Measurements from ENCODE around the gene KRT14.
"Not testable (repeated sequence)": the region's sequence is repeated elsewhere in the genome, so short reads cannot be mapped to it uniquely, and the experiment has no call there.

KRT14 gene

DNA sequence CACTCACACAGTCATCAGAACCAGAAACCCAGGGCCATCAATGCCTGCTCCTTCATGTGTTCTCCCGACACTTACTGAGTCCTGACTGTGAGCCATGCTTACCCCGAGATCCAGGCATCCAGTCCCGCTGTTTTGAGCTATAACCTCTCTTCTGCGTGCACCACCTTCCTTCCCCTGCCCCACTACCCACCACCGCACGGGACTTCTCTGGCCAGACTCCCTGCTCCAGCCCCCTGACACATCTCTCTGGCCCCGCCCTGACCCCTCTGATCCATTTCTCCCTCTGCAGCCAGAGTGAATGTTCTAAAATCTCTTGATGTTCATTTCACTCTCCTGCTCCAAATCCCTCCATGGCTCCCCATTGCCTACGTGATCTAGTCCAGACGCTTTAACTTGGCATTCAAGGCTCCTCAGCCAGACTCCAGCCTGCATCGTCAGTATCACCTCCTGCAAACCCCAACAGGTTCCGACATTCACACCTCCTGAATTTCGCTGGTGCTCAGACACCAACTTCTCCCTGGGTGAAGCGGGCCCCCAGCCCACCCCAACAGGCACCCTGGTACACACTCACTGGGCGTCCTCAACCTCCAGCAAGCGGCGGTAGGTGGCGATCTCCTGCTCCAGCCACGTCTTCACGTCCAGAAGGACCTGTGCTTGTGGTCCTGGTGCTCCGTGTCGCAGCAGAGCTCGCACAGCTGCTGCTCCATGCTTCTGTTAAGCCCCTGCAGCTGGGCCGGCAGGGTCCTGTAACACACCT lies 40.8 kb upstream of the KRT14 start:
- Histone ChIP-seq H3K9me3 (ENCODE audit: low read length) (no peaks in the 10 kb centered on the region), H3K4me1 (ENCODE audit: insufficient read depth, low read length) (no peaks in the 10 kb centered on the region), H3K4me3 (ENCODE audit: low read length) (no peak overlapping the region), H3K27me3 (ENCODE audit: insufficient read depth, low read length) (peaks cover 3% of the 10 kb centered on the region), H3K36me3 (ENCODE audit: insufficient read depth, low read length) (no peaks in the 10 kb centered on the region), H2AFZ (ENCODE audit: low read depth, low read length) (no peak overlapping the region)

GRCh38 chr17:41626914-41627295 lies 40.2 kb upstream of the KRT14 start:
- not testable (repeated sequence) for H2AFZ ChIP-seq (ENCODE audit: low read depth, low read length); H3K9me3 ChIP-seq (ENCODE audit: low read length)

GRCh38 chr17:41626028-41626913 lies 39.6 kb upstream of the KRT14 start:
- not testable (repeated sequence) for H3K9me3 ChIP-seq (ENCODE audit: low read length); H3K4me3 ChIP-seq (ENCODE audit: low read length); H2AFZ ChIP-seq (ENCODE audit: low read depth, low read length); H3K4me1 ChIP-seq (ENCODE audit: insufficient read depth, low read length); H3K36me3 ChIP-seq (ENCODE audit: insufficient read depth, low read length); H3K27me3 ChIP-seq (ENCODE audit: insufficient read depth, low read length)

More at GRCh38 chr17:41626914-41627295, 40.2 kb upstream of the KRT14 start:
- H3K36me3 ChIP-seq (ENCODE audit: insufficient read depth, low read length); H3K27me3 ChIP-seq (ENCODE audit: insufficient read depth, low read length); H3K4me3 ChIP-seq (ENCODE audit: low read length); H3K4me1 ChIP-seq (ENCODE audit: insufficient read depth, low read length): not testable (repeated sequence)

DNA sequence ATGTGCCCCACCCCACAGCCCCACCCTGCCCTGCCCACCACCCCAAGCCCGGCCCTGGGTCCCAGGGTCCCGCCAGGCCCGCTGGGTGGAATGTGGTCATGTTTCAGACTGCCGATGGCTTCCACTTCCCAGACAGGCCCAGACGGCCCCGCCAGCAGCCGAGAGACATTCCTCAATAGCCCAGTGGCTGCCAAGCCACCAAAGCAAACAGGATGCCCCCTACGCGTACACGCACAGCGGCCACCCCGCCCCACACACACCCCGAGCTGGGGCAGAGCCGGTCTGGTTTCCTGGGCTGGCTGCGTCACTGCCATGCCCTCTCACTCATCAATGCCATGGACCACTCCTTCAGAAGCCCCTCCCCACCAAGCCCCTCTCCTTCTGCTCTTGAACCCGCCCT lies 38.9 kb upstream of the KRT14 start:
- H3K4me3 ChIP-seq (ENCODE audit: low read length) = no peak overlapping the region
- no peaks in the 10 kb centered on the region for H3K9me3 ChIP-seq (ENCODE audit: low read length)
- no peak overlapping the region for H2AFZ ChIP-seq (ENCODE audit: low read depth, low read length)

GRCh38 chr17:41624208-41625101 lies 37.8 kb upstream of the KRT14 start, which contains the start of gene KRT17:
KRT17 (minus strand) TSS chr17:41624575; CDS start chr17:41624509, 66 bp downstream.
- H3K4me3 ChIP-seq (ENCODE audit: low read length) = no peak within 1 kb of the TSS
- no peaks in the 10 kb centered on the region for H3K36me3 ChIP-seq (ENCODE audit: insufficient read depth, low read length)
- H3K27me3 ChIP-seq (ENCODE audit: insufficient read depth, low read length) = peaks cover 3% of the 10 kb centered on the region
- no peaks in the 10 kb centered on the region for H3K9me3 ChIP-seq (ENCODE audit: low read length)
- H2AFZ ChIP-seq (ENCODE audit: low read depth, low read length) = no peak within 1 kb of the TSS
- H3K4me1 ChIP-seq (ENCODE audit: insufficient read depth, low read length) = no peaks in the 10 kb centered on the region

More for the DNA sequence above, 38.9 kb upstream of the KRT14 start:
- H3K4me1 ChIP-seq (ENCODE audit: insufficient read depth, low read length) = no peaks in the 10 kb centered on the region
- H3K27me3 ChIP-seq (ENCODE audit: insufficient read depth, low read length) = peaks cover 3% of the 10 kb centered on the region
- H3K36me3 ChIP-seq (ENCODE audit: insufficient read depth, low read length) = no peaks in the 10 kb centered on the region

DNA sequence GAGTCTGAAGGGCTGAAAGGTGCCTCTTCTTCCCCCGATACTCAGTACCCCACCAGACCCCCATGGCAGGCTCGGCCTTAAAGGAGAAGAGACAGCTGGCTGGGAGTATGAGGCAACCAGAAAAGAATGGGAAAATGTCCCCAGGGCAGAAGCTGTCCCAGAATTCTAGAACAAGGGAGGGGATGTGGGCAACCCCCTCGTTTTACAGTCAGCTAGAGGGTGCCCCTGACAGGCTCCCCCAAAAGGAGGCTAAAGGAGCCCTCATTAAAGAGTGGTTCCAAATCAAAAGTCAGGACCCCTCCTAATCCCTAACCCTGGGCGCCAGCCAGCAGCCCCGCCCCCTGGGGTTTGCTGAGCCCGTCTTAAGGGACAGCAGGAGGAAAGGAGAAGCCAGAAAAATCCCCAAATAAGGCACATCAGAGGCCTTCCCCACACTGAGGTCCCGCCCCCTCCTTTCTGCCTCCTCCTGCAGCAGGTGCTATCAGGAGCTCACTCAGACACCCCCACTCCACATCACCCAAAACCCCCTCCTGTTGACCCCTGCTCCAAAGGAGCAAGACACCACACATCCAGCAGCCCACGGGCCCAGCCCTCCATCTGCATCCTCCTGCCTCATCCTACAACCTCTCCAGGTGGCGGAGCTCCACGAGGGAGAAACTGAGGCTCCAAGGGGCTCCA lies 36.6 kb upstream of the KRT14 start:
- H3K9me3 ChIP-seq (ENCODE audit: low read length); H3K27me3 ChIP-seq (ENCODE audit: insufficient read depth, low read length); H2AFZ ChIP-seq (ENCODE audit: low read depth, low read length); H3K4me1 ChIP-seq (ENCODE audit: insufficient read depth, low read length); H3K4me3 ChIP-seq (ENCODE audit: low read length); H3K36me3 ChIP-seq (ENCODE audit: insufficient read depth, low read length): not testable (repeated sequence)

DNA sequence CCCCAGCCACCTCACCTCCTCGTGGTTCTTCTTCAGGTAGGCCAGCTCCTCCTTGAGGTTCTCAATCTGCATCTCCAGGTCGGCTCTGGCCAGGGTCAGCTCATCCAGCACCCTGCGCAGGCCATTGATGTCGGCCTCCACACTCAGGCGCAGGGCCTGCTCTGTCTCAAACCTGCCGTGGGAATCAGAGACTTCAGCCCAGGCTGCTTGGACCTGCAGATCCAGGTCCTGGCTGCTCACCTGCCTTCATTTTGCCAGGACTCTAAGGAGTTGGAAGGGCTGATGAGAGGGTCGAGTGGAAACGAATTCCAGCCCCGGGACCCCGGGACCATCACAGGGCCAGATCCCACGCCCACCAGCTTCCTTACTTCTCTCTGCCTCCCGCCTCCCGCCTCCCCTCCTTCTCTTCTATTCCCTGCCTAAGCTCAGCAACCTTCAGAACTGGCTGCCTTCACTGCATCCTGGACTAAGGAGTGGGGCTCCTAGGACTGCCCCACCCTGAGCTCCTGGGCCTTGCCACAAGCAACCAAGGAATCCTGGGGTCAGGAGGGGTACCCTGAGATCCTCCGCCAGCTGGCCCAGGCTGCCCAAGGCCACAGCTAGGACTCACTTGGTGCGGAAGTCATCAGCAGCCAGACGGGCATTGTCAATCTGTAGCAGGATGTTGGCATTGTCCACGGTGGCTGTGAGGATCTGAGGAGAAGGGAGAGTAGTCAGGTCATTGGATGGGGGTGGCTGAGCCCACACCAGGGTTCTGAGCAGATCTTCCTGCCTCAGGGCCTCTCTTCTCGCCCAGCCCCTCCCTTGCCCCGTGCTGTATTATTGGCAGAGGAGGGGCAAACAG lies 35.9 kb upstream of the KRT14 start:
- H3K9me3 ChIP-seq (ENCODE audit: low read length); H2AFZ ChIP-seq (ENCODE audit: low read depth, low read length); H3K4me3 ChIP-seq (ENCODE audit: low read length); H3K4me1 ChIP-seq (ENCODE audit: insufficient read depth, low read length); H3K27me3 ChIP-seq (ENCODE audit: insufficient read depth, low read length); H3K36me3 ChIP-seq (ENCODE audit: insufficient read depth, low read length): not testable (repeated sequence)

GRCh38 chr17:41621916-41622315 lies 35.2 kb upstream of the KRT14 start:
- Histone ChIP-seq H3K4me1 (ENCODE audit: insufficient read depth, low read length) (no peaks in the 10 kb centered on the region), H2AFZ (ENCODE audit: low read depth, low read length) (no peak overlapping the region), H3K27me3 (ENCODE audit: insufficient read depth, low read length) (peaks cover 3% of the 10 kb centered on the region), H3K4me3 (ENCODE audit: low read length) (no peak overlapping the region), H3K36me3 (ENCODE audit: insufficient read depth, low read length) (no peaks in the 10 kb centered on the region), H3K9me3 (ENCODE audit: low read length) (no peaks in the 10 kb centered on the region)

- not testable (repeated sequence) for H2AFZ ChIP-seq (ENCODE audit: low read depth, low read length); H3K4me3 ChIP-seq (ENCODE audit: low read length); H3K36me3 ChIP-seq (ENCODE audit: insufficient read depth, low read length); H3K4me1 ChIP-seq (ENCODE audit: insufficient read depth, low read length); H3K27me3 ChIP-seq (ENCODE audit: insufficient read depth, low read length); H3K9me3 ChIP-seq (ENCODE audit: low read length)
Measured at GRCh38 chr17:41621435-41621817, 34.7 kb upstream of the KRT14 start.

GRCh38 chr17:41620583-41621434 lies 34.1 kb upstream of the KRT14 start:
- Histone ChIP-seq H2AFZ (ENCODE audit: low read depth, low read length) (no peak overlapping the region), H3K27me3 (ENCODE audit: insufficient read depth, low read length) (peaks cover 3% of the 10 kb centered on the region), H3K4me1 (ENCODE audit: insufficient read depth, low read length) (no peaks in the 10 kb centered on the region), H3K4me3 (ENCODE audit: low read length) (no peak overlapping the region), H3K9me3 (ENCODE audit: low read length) (no peaks in the 10 kb centered on the region), H3K36me3 (ENCODE audit: insufficient read depth, low read length) (no peaks in the 10 kb centered on the region)

DNA sequence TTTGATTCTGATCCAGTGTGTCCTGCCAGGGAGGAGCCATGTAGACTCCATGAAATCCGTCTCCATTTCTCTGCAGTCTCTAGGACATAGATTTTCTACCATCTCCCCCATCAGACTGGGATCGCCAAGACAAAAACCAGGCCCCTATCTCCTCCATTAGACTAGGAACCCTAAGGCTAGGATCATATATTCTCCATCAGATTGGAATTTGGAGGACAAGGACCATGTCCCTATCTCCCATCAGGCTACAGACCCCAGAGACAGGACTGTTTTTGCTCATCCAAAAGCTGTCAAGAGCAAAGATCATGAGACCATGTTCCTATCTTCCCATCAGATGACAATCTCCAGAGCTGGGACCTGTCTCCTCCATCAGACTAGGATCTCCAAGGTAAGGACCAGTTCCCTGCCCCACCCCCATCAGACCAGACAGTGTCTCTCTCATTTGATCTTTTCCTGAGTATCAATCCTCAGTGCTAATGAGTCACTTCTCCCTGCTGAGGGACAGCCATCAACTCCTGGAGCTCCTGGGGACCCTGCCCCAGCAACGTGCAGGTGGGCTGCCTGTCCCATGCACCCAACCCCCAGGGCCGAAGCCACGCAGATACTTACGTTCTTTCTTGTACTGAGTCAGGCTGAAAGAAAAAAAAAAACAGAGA lies 33.4 kb upstream of the KRT14 start:
- not testable (repeated sequence) for H3K9me3 ChIP-seq (ENCODE audit: low read length); H3K27me3 ChIP-seq (ENCODE audit: insufficient read depth, low read length); H3K4me1 ChIP-seq (ENCODE audit: insufficient read depth, low read length); H3K4me3 ChIP-seq (ENCODE audit: low read length); H2AFZ ChIP-seq (ENCODE audit: low read depth, low read length); H3K36me3 ChIP-seq (ENCODE audit: insufficient read depth, low read length)
